ENCODE data around the gene STARD3NL. TPM values are rescaled to one million over a fixed set of nuclear protein-coding genes. Genes with fewer than 3 reads are reported as not detected.

The STARD3NL gene
- total RNA-seq, 1 experiment from 2014 or later = 30.6 TPM

DNA sequence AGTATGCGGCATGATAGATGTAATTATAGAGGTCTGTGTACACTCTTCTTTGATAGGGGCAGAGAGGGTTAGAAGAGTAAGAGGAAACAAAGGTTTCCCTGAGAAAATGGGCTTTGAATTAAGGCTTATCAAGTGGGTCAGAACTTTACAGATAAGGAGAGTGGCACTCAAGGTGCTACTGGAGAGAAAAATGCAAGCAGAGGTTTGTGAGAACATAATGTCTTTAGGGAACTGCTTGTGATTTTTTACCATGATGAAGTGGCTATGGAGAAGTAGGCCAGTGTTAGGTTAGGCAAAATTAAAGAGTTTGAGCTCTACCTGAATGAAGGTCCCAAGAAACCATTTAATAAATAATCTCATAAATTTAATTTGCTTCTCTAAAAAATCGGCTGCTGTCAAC is 14.3 kb downstream of the STARD3NL start:
- Mint-ChIP-seq H3K4me1 (peaks cover 42% of the 10 kb centered on the region), H3K4me3 (no peak overlapping the region), H3K9me3 (peaks cover 3% of the 10 kb centered on the region; the same call in 1 of the 2 replicates), H3K27me3 (ENCODE audit: low read depth) (no peaks in the 10 kb centered on the region), H3K27ac (peak overlapping the region; percentile 57; the same call in 1 of the 2 replicates), H3K36me3 (peaks cover 3% of the 10 kb centered on the region)
- ATAC-seq = no peak
- TF ChIP-seq ZNF416 (CRISPR knock-in tag; IDR thresholded peaks at IDR 0.05) (no peak), FOXK1 (CRISPR knock-in tag; IDR thresholded peaks at IDR 0.05) (no peak)
- TF ChIP-seq, protein P1, sequence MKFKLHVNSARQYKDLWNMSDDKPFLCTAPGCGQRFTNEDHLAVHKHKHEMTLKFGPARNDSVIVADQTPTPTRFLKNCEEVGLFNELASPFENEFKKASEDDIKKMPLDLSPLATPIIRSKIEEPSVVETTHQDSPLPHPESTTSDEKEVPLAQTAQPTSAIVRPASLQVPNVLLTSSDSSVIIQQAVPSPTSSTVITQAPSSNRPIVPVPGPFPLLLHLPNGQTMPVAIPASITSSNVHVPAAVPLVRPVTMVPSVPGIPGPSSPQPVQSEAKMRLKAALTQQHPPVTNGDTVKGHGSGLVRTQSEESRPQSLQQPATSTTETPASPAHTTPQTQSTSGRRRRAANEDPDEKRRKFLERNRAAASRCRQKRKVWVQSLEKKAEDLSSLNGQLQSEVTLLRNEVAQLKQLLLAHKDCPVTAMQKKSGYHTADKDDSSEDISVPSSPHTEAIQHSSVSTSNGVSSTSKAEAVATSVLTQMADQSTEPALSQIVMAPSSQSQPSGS (CRISPR knock-in tag; IDR thresholded peaks at IDR 0.05; ENCODE audit: borderline replicate concordance, low read depth) = no peak
- ChIA-PET POLR2A (no interaction called here), CTCF (interaction anchor here (1.4 kb wide), 1 partner anchor 153 kb away, joined by 3 read pairs; no protein-coding TSS in a partner anchor)
- DNase-seq (ENCODE audit: low spot score) = no peak

DNA sequence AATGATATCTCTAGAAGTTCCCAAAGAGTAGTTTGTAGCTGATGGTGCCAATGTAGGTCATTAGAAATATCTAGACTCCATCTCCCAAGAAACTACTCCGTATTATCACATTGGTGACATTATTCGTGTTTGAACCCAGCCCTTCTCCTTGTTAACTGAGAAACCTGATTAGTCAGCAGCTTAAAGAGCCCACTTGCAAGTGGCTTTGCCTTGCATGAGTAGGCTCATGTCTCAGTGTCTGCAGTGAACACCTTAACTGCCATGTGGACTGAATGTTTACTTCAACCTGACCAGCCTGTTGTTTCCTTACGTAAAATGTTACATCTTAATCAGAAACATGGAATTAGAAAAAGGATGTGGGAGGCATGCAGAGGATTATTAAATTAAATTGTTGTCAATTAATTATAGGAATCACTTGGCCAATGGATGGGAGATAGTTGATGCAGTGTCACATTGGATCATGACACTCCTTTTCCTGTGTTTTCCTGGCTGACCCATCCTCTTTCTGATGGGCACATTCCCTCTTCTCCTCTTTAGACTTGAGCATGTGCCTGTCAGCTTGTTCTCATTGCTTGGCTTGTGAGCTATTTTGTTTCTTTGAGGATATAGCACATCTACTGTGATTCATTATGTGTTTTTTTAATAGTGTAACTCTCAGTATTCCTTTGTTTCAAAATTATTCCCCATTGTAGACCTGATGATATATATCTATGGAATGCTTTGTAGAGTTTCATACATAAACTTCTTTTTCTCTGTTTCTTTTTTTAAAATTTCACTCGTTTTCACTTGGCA is 18.0 kb downstream of the STARD3NL start:
- Mint-ChIP-seq H3K36me3 (peaks cover 3% of the 10 kb centered on the region), H3K4me3 (no peak overlapping the region), H3K27me3 (ENCODE audit: low read depth) (no peaks in the 10 kb centered on the region), H3K27ac (no peak overlapping the region), H3K9me3 (peaks cover 3% of the 10 kb centered on the region; the same call in 1 of the 2 replicates), H3K4me1 (peaks cover 40% of the 10 kb centered on the region)
- ChIA-PET CTCF (interaction anchor here (1.0 to 5.8 kb wide), 6 partner anchors 20 to 167 kb away, joined by 3 to 51 read pairs (median 6); no protein-coding TSS in a partner anchor), POLR2A (no interaction called here)
- ATAC-seq (no peak), DNase-seq (ENCODE audit: low spot score) (no peak)
- TF ChIP-seq ZNF232 (CRISPR knock-in tag; IDR thresholded peaks at IDR 0.05) = no peak
- TF ChIP-seq ZNF138 (CRISPR knock-in tag; conservative IDR thresholded peaks at IDR 0.05) = no peak
- TF ChIP-seq ZBTB21 (CRISPR knock-in tag; IDR thresholded peaks at IDR 0.05; ENCODE audit: borderline replicate concordance) = no peak
- TF ChIP-seq, protein P2, sequence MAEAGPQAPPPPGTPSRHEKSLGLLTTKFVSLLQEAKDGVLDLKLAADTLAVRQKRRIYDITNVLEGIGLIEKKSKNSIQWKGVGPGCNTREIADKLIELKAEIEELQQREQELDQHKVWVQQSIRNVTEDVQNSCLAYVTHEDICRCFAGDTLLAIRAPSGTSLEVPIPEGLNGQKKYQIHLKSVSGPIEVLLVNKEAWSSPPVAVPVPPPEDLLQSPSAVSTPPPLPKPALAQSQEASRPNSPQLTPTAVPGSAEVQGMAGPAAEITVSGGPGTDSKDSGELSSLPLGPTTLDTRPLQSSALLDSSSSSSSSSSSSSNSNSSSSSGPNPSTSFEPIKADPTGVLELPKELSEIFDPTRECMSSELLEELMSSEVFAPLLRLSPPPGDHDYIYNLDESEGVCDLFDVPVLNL (CRISPR knock-in tag; IDR thresholded peaks at IDR 0.05; ENCODE audit: borderline replicate concordance, low read depth) = no peak
- TF ChIP-seq ZNF263 (CRISPR knock-in tag; IDR thresholded peaks at IDR 0.05; ENCODE audit: low read depth) = no peak
- no peak for TF ChIP-seq NR1H2 (CRISPR knock-in tag; IDR thresholded peaks at IDR 0.05)
- no peak for TF ChIP-seq NR3C1 (CRISPR knock-in tag; conservative IDR thresholded peaks at IDR 0.05; ENCODE audit: low read depth)
- TF ChIP-seq RELA (CRISPR knock-in tag; IDR thresholded peaks at IDR 0.05; ENCODE audit: borderline replicate concordance) = no peak
- TF ChIP-seq FOXP1 (CRISPR knock-in tag; IDR thresholded peaks at IDR 0.05; ENCODE audit: borderline replicate concordance) = no peak
- TF ChIP-seq ZNF219 (CRISPR knock-in tag; IDR thresholded peaks at IDR 0.05; ENCODE audit: borderline replicate concordance) = no peak
- TF ChIP-seq, protein P3, sequence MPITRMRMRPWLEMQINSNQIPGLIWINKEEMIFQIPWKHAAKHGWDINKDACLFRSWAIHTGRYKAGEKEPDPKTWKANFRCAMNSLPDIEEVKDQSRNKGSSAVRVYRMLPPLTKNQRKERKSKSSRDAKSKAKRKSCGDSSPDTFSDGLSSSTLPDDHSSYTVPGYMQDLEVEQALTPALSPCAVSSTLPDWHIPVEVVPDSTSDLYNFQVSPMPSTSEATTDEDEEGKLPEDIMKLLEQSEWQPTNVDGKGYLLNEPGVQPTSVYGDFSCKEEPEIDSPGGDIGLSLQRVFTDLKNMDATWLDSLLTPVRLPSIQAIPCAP (CRISPR knock-in tag; IDR thresholded peaks at IDR 0.05) = no peak
- TF ChIP-seq CDX4 (CRISPR knock-in tag; IDR thresholded peaks at IDR 0.05; ENCODE audit: borderline replicate concordance) = no peak
- no peak for TF ChIP-seq MLX (CRISPR knock-in tag; IDR thresholded peaks at IDR 0.05)
- no peak for TF ChIP-seq FOXJ3 (CRISPR knock-in tag; IDR thresholded peaks at IDR 0.05; ENCODE audit: borderline replicate concordance)
- TF ChIP-seq MYBL2 (CRISPR knock-in tag; IDR thresholded peaks at IDR 0.05) = no peak
- no peak for TF ChIP-seq ZSCAN18 (CRISPR knock-in tag; IDR thresholded peaks at IDR 0.05)
- no peak for TF ChIP-seq STAT6 (CRISPR knock-in tag; conservative IDR thresholded peaks at IDR 0.05; ENCODE audit: low read depth)
- no peak for TF ChIP-seq PREB (CRISPR knock-in tag; IDR thresholded peaks at IDR 0.05; ENCODE audit: borderline replicate concordance)
